MCF 10A (cell line): ENCODE results near the gene SDCBP2. TPM values are rescaled to one million over a fixed set of nuclear protein-coding genes. Genes with fewer than 3 reads are reported as not detected.

Experiments
- BruUV-seq: library from RNA; stranded (reverse); fragments of 400-500 nt; replicated peaks from 2 replicates; lab custom pipeline; 2021; lab: Mats Ljungman, UMichigan
- CTCF ChIA-PET: fragments of 300-600 bp; sonication (Branson Sonifier 250); formaldehyde crosslinking; extraction: SDS; loops from one replicate; lab custom pipeline; 2021; ENCODE audit warnings: antibody characterized with exemption, inconsistent platforms; lab: Yijun Ruan, JAX
- POLR2A ChIA-PET: fragments of 300-600, 350-650 bp; sonication (Branson Sonifier 250); formaldehyde crosslinking; extraction: SDS; loops from one replicate; lab custom pipeline; 2020; ENCODE audit warnings: antibody characterized with exemption, inconsistent platforms; lab: Yijun Ruan, JAX
- DNase-seq: peaks from one replicate; pipeline ENCODE4 v3.0.0-alpha.2; 2018; ENCODE audit not compliant: unreplicated experiment
- H3K27ac Mint-ChIP-seq: one replicate; pipeline ENCODE4 v1.8.0; 2022; ENCODE audit warnings: mild to moderate bottlenecking, low read depth, mixed read lengths; ENCODE audit not compliant: unreplicated experiment
- H3K27me3 Mint-ChIP-seq: one replicate; pipeline ENCODE4 v1.8.0; 2022; ENCODE audit warnings: mixed read lengths; ENCODE audit not compliant: insufficient read depth, unreplicated experiment
- H3K36me3 Mint-ChIP-seq: one replicate; pipeline ENCODE4 v1.8.0; 2022; ENCODE audit warnings: mild to moderate bottlenecking, moderate library complexity, mixed read lengths; ENCODE audit not compliant: insufficient read depth, unreplicated experiment
- H3K4me1 Mint-ChIP-seq: one replicate; pipeline ENCODE4 v1.8.0; 2022; ENCODE audit warnings: mixed read lengths; ENCODE audit not compliant: insufficient read depth, unreplicated experiment
- H3K4me3 Mint-ChIP-seq: one replicate; pipeline ENCODE4 v1.8.0; 2022; ENCODE audit warnings: mild to moderate bottlenecking, moderate library complexity, mixed read lengths; ENCODE audit not compliant: unreplicated experiment
- H3K9me3 Mint-ChIP-seq: one replicate; pipeline ENCODE4 v1.8.0; 2022; ENCODE audit warnings: mixed read lengths; ENCODE audit not compliant: unreplicated experiment
- CTCF ChIP-seq: fragments of 200-600 bp; IDR thresholded peaks from one replicate; pipeline ENCODE4 v1.8.0; 2022; ENCODE audit warnings: antibody characterized with exemption, mild to moderate bottlenecking; ENCODE audit not compliant: unreplicated experiment
- intact Hi-C: fragments of 100-400 bp; cut with micrococcal nuclease; formaldehyde crosslinking; loops from 2 replicates; pipeline ENCODE4 v1.14.1; 2022
- total RNA-seq: library from RNA; stranded (reverse); gene quantifications from 2 replicates; pipeline ENCODE4 v1.2.3, GENCODE V29; 2022

The SDCBP2 gene
- total RNA-seq, 1 experiment from 2014 or later: 11.8 TPM

- intact Hi-C loops: no loop called here
- CTCF ChIA-PET: no interaction called here
- H3K36me3 Mint-ChIP-seq: peaks cover 22% of the 10 kb centered on the region
- no peak for DNase-seq
- H3K27me3 Mint-ChIP-seq: no peaks in the 10 kb centered on the region
- BruUV-seq: no TSS peak
- POLR2A ChIA-PET: interaction anchor here (1.1 to 5.5 kb wide), 3 partner anchors 16 to 24 kb away, joined by 3 to 38 read pairs (median 7); partner anchors contain the start of gene SDCBP2
- no peak overlapping the region for H3K4me3 Mint-ChIP-seq
- TF ChIP-seq CTCF: no peak
- H3K4me1 Mint-ChIP-seq: no peaks in the 10 kb centered on the region
- no peak overlapping the region for H3K27ac Mint-ChIP-seq
- H3K9me3 Mint-ChIP-seq: peaks cover 8% of the 10 kb centered on the region
These were observed 17.5 kb upstream of the SDCBP2 start for GRCh38 chr20:1346315-1346969.

GRCh38 chr20:1345756-1346093 lies 16.8 kb upstream of the SDCBP2 start:
- no TSS peak for BruUV-seq
- DNase-seq: no peak
- POLR2A ChIA-PET: interaction anchor here (1.1 to 5.5 kb wide), 3 partner anchors 16 to 23 kb away, joined by 3 to 38 read pairs (median 7); partner anchors contain the start of gene SDCBP2
- peaks cover 15% of the 10 kb centered on the region for H3K36me3 Mint-ChIP-seq
- intact Hi-C loops: no loop called here
- peaks cover under 1% of the 10 kb centered on the region for H3K9me3 Mint-ChIP-seq
- no peaks in the 10 kb centered on the region for H3K27me3 Mint-ChIP-seq
- H3K27ac Mint-ChIP-seq: no peak overlapping the region
- no peak overlapping the region for H3K4me3 Mint-ChIP-seq
- CTCF ChIA-PET: interaction anchor here (0.9 kb wide), 1 partner anchor 93 kb away, joined by 3 read pairs; no protein-coding TSS in a partner anchor
- H3K4me1 Mint-ChIP-seq: no peaks in the 10 kb centered on the region
- TF ChIP-seq CTCF: no peak

GRCh38 chr20:1345030-1345755 lies 16.3 kb upstream of the SDCBP2 start:
- POLR2A ChIA-PET: interaction anchor here (0.7 to 5.5 kb wide), 5 partner anchors 9 to 23 kb away, joined by 3 to 38 read pairs (median 5); partner anchors contain the start of gene SDCBP2
- no TSS peak for BruUV-seq
- H3K27me3 Mint-ChIP-seq: no peaks in the 10 kb centered on the region
- no peak overlapping the region for H3K4me3 Mint-ChIP-seq
- intact Hi-C loops: no loop called here
- no peak for TF ChIP-seq CTCF
- H3K27ac Mint-ChIP-seq: no peak overlapping the region
- peaks cover 15% of the 10 kb centered on the region for H3K36me3 Mint-ChIP-seq
- H3K9me3 Mint-ChIP-seq: no peaks in the 10 kb centered on the region
- CTCF ChIA-PET: interaction anchor here (0.7 to 1.4 kb wide), 3 partner anchors 33 to 94 kb away, joined by 3 to 6 read pairs (median 3); no protein-coding TSS in a partner anchor
- H3K4me1 Mint-ChIP-seq: no peaks in the 10 kb centered on the region
- no peak for DNase-seq
